HG03039 (cell line): ENCODE results near the gene NUP98.
"Not testable (repeated sequence)": the region's sequence is repeated elsewhere in the genome, so short reads cannot be mapped to it uniquely, and the experiment has no call there.

ENCODE experiments used
- ATAC-seq: cut with Tn5 transposase; IDR thresholded peaks from one replicate; pipeline ENCODE4 v1.9.1; 2021; ENCODE audit warnings: mild to moderate bottlenecking, moderate library complexity; ENCODE audit not compliant: unreplicated experiment

NUP98 gene

DNA sequence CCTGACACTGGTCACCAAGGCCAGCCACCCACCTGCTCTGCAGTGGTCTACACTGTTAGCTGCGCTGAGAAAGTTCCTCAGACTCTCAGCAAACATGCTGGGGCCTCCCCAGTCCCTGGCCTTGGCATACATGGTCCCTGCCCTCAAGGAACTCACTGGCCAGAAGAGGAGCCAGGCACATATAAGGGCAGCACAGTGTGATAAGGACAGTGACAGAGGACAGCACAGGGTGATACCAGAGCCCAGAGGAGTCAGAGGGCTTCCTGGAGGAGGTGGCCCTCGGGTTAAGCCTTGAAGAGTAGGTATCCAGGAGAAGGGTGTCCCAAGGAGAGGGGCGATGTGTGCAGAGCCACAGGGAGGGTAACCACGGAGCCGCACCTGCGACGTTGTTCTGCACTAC lies 151.8 kb downstream of the NUP98 start:
- no peak for ATAC-seq

DNA sequence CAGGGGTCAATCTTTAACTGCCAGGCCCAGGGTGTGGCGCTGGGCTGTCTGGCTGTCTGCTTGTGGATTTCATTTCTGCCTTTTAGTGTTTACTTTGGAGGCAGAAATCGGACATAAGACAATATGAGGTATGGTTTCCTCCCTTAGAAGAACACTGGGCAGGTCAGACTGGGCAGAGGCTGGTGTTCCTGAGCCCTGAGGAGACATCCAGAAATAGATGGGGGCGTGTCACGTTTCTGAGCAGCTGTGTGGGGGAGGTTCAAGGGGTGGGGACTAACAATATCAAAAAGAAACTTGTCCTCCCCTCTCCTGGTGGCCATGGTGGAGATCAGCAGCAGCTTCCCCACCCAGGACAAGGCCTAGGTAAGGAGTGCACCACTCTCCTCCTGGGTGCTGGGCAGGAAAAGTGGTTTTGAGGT lies 152.5 kb downstream of the NUP98 start, which contains the start of gene ART1:
Gene ART1, plus strand, starts transcription at position 312 of the 419 bp plus-strand sequence. CDS start 14,086 bp downstream, outside the sequence.
- ATAC-seq, result no peak

DNA sequence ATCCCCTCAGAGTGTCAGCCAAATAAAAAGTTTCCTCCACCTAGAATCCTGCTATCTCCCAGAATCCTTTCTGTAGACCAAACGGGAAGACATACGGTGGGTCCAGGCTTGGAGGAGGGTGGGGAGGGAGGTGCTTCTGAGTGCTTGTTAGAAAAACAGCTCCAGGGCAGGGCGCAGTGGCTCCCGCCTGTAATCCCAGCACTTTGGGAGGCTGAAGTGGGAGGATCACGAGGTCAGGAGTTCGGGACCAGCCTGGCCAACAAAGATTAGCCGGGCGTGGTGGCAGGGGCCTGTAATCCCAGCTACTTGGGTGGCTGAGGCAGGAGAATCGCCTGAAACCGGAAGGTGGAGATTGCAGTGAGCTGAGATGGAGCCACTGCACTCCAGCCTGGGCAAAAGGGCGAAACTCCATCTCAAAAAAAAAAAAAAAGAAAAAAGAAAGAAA lies 154.2 kb downstream of the NUP98 start:
- not testable (repeated sequence) for ATAC-seq

DNA sequence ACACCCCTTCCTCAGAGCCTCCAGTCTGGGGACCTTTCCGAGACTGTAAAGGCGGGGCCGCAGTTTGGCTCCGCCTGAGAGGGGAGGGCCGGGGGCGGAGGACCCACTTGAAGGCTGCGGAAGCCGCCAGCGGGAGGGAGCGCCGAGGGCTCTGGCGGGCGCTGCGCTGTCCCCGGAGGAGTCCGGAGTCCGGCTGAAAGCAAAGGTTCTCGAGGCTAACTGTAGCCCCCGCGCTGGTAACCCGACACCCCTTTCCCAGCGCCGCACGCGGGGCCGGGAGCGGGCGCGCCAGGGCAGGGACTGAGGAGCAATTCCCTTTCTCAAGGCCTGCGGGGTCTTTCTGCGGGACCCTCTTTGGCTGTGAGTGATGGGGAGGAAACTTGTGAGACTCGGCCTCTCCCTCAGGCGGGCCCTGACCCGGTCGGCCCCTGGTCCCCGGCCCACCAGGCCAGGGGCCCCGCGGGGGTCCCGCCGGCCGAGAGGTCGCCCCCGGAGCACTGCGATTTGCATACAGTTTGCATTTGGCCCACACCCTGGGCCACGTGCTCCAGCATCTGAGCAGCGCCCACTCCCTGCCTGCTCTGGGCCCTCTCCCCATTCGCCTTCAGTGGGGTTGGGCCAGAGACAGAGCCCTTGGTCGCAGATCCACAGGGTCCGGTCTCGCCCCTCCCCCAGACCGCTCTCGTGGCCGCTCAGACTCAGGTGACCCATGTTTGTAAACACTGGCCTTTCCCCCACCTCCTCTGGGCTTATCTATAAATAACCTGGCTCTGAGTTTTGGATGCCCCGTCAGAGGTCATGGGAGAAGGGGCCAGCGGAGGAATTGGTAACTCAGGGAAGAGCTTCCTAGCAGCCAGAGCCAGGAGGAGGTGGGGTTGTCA lies 155.0 kb downstream of the NUP98 start:
- no peak for ATAC-seq

DNA sequence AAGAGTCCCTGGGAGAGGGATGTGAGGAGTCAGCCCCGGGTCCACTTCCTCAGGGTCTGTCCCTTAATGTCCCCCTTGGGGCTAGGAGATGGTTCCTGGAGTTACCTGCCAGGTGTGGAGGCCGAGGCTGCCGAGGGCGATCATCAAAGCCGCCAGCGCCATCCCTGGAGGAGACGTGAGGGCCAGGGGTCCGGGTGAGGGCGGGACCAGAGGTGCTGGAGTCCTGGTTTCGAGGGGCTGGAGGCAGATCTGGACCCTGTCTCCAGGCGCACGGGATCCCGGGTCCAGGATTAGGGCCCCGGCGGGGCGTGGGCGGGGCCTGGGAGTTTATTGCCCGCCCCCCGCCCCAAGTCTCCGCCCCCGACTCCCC lies 155.7 kb downstream of the NUP98 start, which contains the start of gene ART5:
Gene ART5, minus strand, starts transcription at position 292 of the 370 bp plus-strand sequence. Its CDS starts 130 bp downstream, at position 162.
- no peak for ATAC-seq

DNA sequence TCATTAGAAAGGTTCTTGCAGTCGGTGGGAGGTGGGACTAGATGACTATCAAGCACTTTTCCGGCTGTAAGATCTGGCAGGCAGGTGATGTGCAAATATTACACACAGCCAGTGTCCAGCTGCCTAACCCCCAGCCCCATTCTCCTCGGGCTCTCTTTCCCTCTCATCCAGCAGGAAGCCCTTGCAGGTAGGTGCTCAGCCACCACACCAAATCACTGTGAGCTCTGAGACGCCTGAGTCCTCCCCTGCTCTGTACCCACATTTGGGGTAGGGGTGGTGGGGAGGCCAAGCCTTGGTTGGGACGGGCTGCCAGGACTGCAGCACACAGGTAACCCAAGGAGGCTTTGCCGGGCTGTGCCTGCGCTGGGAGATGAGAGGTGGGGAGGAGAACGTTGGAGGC lies 156.2 kb downstream of the NUP98 start:
- ATAC-seq, result no peak

DNA sequence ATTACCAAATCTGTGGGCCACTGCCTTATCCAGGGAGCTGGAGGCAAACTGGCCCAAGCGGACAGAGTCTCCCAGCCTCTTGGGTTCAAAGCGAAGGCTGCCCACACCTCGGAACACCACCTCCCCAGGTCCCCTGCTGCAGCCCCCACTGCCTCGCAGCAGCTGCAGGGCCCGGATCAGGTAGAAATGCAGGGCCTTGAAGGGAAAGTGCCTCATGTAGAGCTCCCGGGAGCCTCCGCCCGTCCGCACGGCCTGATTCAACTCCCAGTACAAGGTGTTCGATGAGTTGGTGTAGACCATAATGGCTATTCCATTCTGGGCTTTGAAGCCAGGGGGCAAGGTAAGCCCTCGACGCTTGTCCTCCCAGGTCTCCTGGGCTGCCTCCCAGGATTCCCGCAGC lies 157.5 kb downstream of the NUP98 start:
- no peak for ATAC-seq

DNA sequence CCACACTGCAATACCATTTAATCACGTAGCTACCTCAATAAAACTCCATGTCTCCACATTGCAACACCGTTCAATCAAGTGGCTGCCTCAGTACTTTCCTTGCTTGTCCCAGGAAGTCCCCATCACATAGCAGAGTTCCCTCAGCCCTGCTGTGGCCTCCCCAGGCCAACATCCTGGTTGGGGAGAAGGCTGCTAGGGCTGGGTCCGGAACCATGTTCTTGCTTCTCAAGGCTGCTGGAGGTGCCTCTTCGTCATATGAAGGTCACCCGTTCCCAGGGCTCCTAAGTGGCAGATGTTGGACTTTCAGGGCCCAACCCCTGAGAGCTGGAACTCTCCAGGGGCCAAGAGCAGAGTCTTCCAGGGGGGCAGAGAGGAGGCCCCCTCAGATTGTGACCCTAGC lies 158.8 kb downstream of the NUP98 start:
- no peak for ATAC-seq

DNA sequence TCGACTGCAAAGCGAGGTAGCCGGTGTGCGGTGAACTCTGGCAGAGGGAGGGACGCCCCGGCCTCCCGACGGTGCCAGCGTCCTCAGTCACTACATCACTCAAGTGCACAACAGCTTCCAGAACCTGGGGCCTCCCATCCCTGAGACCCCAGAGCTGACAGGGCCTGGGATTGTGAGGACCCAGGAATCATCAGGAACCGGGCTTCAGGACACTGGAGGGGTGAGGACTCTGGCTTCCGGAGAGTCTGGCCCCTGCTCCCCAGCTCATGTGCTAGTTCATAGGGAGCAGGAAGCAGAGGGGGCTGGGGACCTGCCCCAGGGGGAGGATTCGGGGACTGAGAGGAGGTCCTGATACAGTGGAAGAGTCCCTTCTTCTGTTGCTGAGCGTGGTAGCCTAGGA lies 160.2 kb downstream of the NUP98 start:
- ATAC-seq, result no peak

DNA sequence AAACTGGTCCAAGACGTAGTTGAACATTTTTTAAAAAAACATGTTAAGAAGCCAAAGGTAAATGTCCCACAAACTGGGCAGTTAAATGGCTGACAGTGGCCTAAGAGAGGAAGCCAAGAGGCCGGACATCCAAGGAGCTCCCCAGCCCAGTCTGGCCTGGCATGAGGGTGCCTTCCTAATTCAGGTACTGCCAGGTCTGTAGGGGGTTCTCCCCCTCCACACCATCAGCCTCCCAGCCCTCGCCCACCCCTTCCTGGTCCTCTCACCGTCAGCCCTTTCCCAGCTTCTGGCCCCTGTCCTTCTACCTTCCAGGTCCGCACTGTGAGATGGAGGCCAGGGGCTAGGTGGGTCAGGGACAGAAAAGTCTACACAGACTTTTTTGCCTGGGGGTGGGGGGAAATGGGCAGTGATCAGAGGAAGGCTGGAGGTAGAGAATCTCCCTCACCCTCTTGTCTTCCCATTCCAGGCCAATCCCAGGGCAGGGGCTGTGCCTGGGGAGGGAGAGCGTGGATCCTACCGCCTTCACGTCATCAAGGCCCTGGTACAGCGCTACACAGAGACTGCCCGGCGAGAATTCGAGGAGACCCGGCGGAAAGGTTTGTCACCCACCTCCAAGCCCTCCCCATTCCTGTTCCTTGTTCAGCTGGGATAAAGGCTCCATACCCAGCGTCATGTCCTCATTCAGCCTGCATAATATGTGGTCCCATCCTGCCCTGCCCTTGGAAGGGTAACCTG lies 161.5 kb downstream of the NUP98 start:
- ATAC-seq, result no peak

DNA sequence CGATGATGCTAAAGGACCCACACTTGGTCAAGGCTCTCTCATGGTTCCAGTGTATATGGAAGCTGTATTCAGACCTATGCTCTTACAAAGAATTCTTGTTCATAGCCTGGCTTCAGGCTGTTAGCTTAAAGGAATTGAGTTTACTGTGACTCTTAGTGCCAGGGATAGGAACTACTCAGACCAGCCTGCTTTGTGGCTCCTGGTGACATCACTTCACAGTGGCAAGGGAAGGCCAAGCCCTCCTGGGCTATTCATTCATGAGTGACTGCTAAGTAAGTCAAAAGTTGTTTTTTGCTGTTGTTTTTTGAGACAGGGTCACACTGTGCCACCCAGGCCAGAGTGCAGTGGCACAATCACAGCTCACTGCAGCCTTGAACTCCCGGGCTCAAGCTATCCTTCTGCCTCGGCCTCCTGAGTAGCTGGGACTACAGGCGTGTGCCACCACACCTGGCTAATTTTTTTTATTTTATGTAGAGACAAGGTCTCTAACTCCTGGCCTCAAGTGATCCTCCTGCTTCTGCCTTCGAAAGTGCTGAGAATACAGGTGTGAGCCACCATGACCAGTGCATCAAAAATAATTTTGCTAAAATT lies 165.2 kb downstream of the NUP98 start:
- ATAC-seq, result no peak

DNA sequence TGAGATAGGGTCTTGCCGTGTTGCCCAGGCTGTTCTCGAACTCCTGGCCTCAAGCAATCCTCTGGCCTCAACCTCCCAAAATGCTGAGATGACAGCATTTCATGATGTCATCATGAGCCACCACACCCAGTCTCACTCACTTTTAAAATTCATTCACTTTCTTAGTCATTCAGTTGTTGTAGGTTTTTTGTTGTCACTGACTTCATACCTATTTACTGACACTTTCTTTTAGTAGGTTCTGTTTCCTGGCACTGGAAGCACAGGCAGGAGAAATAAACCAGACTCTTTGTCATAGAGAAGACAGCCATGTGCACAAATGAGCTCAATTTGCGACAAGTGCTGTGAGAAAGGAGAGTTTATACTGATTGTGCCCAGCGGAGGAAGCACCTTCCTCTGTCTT lies 166.0 kb downstream of the NUP98 start:
- no peak for ATAC-seq

DNA sequence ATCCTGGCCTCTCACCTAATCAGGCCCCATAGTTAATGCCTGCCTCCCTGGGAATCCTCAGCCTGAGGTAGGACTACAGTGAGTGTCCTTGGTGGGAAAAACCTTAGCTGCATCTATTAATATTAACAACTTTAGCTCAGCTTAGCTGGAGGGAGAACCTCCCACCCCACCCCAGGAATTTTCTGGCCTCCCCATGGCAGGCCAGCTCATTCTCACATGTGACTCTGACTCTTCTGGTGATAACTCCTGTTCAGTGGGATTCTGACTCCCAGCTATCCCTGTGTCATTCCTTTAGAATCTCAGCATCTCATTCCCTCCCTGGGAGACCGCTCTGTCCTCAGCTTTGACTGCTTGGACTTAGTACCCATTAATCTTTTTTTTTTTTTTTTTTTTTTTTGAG lies 170.1 kb downstream of the NUP98 start:
- ATAC-seq, result no peak

DNA sequence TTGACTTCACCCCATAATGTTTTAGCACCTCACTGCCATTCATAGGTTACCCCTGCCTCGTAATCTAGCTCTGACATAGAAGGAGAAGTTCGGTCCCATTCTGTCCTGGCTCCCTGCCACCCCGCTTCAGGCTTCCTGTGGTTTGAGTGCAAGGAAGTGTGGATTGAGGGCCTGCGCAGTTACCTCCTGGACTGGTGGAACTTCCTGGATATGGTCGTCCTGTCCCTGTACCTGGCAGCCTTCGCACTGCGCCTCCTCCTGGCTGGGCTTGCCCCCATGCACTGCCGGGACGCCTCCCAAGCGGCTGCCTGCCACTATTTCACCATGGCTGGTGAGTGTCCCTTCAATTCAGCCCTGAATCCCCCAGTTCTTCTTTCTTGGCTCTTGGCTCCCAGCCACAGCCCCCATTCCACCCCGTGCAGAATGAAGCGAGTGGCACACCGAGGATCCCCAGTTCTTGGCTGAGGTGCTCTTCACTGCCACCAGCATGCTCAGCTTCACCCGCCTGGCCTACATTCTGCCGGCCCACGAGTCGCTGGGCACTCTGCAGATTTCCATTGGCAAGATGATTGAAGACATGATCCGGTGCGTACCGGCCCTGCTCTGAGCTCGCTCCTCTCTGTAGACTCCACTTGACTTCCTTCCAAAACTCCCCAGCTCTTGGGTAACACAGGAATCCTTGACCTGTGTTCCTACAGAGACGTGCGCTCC lies 170.9 kb downstream of the NUP98 start:
- no peak for ATAC-seq
